Duodenal mucosa (tissue), 2 donors: ENCODE results near the gene NUP214.

Experiments
- H3K27ac ChIP-seq: one replicate; pipeline ENCODE4 v1.7.0; 2013; ENCODE audit warnings: low read depth, low read length
- H3K27me3 ChIP-seq, 2 donors: one replicate each; pipeline ENCODE4 v1.7.0; 2013; ENCODE audit warnings: low read length in 2 of 2, control low read depth in 1 of 2; ENCODE audit not compliant: insufficient read depth in 2 of 2, control insufficient read depth in 1 of 2
- H3K36me3 ChIP-seq, 2 donors: one replicate each; pipeline ENCODE4 v1.7.0; 2013; ENCODE audit warnings: low read length in 2 of 2, control low read depth in 1 of 2; ENCODE audit not compliant: insufficient read depth in 2 of 2, control insufficient read depth in 1 of 2
- H3K4me1 ChIP-seq, 2 donors: one replicate each; pipeline ENCODE4 v1.7.0; 2013; ENCODE audit warnings: low read length in 2 of 2, control low read depth in 1 of 2; ENCODE audit not compliant: insufficient read depth in 2 of 2, control insufficient read depth in 1 of 2
- H3K4me3 ChIP-seq, 2 donors: one replicate each; pipeline ENCODE4 v1.7.0; 2013; ENCODE audit warnings: low read length in 2 of 2, low read depth in 1 of 2
- H3K9ac ChIP-seq, 2 donors: one replicate each; pipeline ENCODE4 v1.7.0; 2013; ENCODE audit warnings: low read length in 2 of 2, low read depth in 1 of 2
- H3K9me3 ChIP-seq, 2 donors: one replicate each; pipeline ENCODE4 v1.7.0; 2013; ENCODE audit warnings: low read length in 2 of 2, control low read depth in 1 of 2; ENCODE audit not compliant: control insufficient read depth in 1 of 2

Gene NUP214

DNA sequence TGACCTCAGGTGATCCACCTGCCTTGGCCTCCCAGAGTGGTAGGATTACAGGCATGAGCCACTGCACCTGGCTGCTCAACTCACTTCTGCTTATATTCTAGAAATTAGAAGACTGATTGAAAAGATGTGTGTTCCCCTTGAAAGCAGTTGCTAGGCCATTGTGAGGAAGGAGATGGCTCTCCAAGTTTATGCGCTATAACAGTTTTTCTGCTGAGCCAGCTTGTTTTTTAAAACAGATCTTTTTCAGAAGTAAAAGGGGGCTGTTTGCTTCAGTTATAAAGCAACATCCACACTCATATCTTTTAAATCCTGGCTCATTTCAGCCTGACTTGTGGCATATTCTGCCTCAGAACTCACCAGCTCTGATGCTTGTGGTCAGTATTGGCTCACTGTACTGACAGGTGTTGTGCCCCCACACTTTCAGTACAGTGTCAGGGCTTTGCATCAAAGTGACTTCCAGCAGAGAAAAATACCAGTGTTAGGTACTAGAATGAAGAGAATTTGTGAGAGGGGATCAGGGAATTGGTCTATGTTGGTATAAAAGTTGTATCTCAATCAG is 49.4 kb downstream of the NUP214 start:
- Histone ChIP-seq H3K9me3 (no peaks in the 10 kb centered on the region), H3K27ac (no peak overlapping the region), H3K36me3 (peaks cover 21 to 68% of the 10 kb centered on the region in 2 donors), H3K27me3 (no peaks in the 10 kb centered on the region), H3K4me1 (peaks cover 0 to 6% of the 10 kb centered on the region in 2 donors), H3K4me3 (no peak overlapping the region), H3K9ac (no peak overlapping the region)

DNA sequence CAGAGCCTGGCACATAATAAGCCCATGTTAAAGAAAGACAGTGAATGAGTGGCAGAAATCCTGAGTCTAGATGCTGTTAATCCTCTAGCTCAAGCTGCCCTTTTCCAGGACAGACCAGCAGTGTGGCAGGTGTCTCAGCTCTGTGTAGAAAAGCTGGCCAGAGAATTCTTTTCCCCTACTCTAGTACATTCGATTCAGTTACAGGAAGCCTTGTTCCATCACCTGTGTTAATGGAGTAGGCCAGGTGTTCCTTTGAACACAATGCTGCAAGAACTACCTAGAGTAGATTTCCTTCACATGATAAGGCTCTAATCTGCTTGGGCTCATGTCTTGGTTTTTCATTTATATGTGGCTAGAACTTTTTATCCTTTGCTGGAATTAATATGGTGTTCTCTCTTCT is 52.5 kb downstream of the NUP214 start:
- no peaks in the 10 kb centered on the region for H3K9me3 ChIP-seq
- peaks cover 0 to 6% of the 10 kb centered on the region in 2 donors for H3K4me1 ChIP-seq
- H3K9ac ChIP-seq: no peak overlapping the region
- H3K4me3 ChIP-seq: no peak overlapping the region
- H3K27me3 ChIP-seq: no peaks in the 10 kb centered on the region
- H3K27ac ChIP-seq: no peak overlapping the region
- peaks cover 16 to 78% of the 10 kb centered on the region in 2 donors for H3K36me3 ChIP-seq

DNA sequence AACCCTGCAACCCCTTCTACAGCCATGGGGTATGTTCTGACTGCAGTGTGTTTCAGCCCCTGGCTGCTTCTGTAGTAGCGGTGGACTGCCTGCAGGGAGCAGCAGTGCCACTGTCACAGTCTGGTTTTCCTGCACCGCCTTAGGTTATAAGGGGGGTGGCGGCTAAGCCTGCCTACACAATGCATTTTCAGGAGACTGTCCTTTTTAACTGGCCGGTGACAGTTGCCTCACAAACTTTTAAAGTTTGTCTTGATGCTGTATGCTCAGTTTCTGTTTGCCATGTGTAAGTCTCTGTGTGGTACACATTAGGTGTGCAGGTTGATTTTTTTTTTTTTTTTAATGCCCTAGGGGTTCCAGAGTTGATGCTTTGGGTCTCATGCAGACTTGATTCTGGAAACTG is 53.0 kb downstream of the NUP214 start:
- Histone ChIP-seq H3K9ac (no peak overlapping the region), H3K27me3 (no peaks in the 10 kb centered on the region), H3K4me1 (peaks cover 0 to 6% of the 10 kb centered on the region in 2 donors), H3K4me3 (no peak overlapping the region), H3K36me3 (peaks cover 16 to 78% of the 10 kb centered on the region in 2 donors), H3K27ac (no peak overlapping the region), H3K9me3 (no peaks in the 10 kb centered on the region)

- no peak overlapping the region for H3K9ac ChIP-seq
- H3K4me1 ChIP-seq: peaks cover 0 to 6% of the 10 kb centered on the region in 2 donors
- peaks cover 16 to 73% of the 10 kb centered on the region in 2 donors for H3K36me3 ChIP-seq
- H3K4me3 ChIP-seq: no peak overlapping the region
- no peaks in the 10 kb centered on the region for H3K9me3 ChIP-seq
- H3K27me3 ChIP-seq: no peaks in the 10 kb centered on the region
- no peak overlapping the region for H3K27ac ChIP-seq
These were observed 53.5 kb downstream of the NUP214 start for GRCh38 chr9:131178926-131179325.

- Histone ChIP-seq H3K4me3 (no peak overlapping the region), H3K27me3 (no peaks in the 10 kb centered on the region), H3K36me3 (peaks cover 15 to 66% of the 10 kb centered on the region in 2 donors), H3K27ac (no peak overlapping the region), H3K9ac (no peak overlapping the region), H3K4me1 (peaks cover 0 to 6% of the 10 kb centered on the region in 2 donors), H3K9me3 (no peaks in the 10 kb centered on the region)
These were observed 54.3 kb downstream of the NUP214 start for GRCh38 chr9:131179561-131180219.

DNA sequence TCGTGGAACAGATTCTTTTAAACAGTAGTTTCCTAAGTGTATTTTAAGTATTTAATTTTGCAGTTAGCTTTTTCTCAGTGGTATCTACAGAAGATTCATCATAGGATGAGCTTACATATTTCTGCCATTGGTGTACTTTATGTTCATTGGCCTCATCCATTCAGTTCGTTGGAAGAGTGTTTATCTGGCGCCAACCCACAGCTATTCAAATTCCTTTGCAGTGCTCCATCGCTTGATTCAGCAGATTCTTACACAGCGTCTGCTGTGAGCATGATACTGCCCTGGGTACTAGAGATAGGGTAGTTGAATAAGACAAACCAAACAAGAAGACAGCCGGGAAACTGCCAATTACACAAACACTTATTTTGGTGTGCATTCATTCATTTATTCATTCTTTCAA is 55.1 kb downstream of the NUP214 start:
- Histone ChIP-seq H3K27ac (no peak overlapping the region), H3K9me3 (no peaks in the 10 kb centered on the region), H3K4me1 (peaks cover 0 to 6% of the 10 kb centered on the region in 2 donors), H3K27me3 (no peaks in the 10 kb centered on the region), H3K36me3 (peaks cover 8 to 58% of the 10 kb centered on the region in 2 donors), H3K4me3 (no peak overlapping the region), H3K9ac (no peak overlapping the region)

DNA sequence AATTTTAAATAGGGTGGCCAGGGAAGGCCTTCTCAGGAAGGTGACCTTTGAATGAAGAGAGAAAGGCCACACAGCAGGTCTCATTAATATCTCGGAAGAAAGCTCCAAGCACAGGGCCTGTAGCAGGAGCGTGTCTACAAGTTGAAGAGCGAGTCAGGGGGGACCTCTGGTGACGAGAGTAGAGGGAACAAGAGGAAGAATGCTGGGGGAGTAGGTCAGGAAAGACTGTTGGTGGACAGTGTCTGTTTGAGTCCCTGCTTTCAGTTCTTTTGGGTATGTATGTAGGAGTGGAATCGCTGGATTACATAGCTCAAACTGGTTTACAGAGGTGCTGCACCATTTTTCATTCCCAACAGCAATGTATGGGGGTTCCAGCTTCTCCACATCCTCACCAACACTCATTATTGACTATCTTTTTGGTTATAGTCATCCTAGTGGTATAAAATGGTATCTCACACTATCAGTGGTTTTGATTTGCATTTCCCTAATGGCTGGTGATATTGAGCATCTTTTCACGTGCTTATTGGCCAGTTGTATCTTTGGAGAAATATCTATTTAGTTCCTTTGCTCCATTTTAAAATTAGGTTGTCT is 55.8 kb downstream of the NUP214 start:
- H3K9me3 ChIP-seq: no peaks in the 10 kb centered on the region
- no peak overlapping the region for H3K4me3 ChIP-seq
- H3K27me3 ChIP-seq: no peaks in the 10 kb centered on the region
- H3K27ac ChIP-seq: no peak overlapping the region
- no peak overlapping the region for H3K9ac ChIP-seq
- H3K4me1 ChIP-seq: peaks cover 0 to 6% of the 10 kb centered on the region in 2 donors
- peaks cover 4 to 55% of the 10 kb centered on the region in 2 donors for H3K36me3 ChIP-seq

- Histone ChIP-seq H3K36me3 (peaks cover 14 to 57% of the 10 kb centered on the region in 2 donors), H3K9ac (no peak overlapping the region), H3K4me1 (no peaks in the 10 kb centered on the region), H3K4me3 (no peak overlapping the region), H3K9me3 (no peaks in the 10 kb centered on the region), H3K27me3 (no peaks in the 10 kb centered on the region), H3K27ac (no peak overlapping the region)
These were observed 60.5 kb downstream of the NUP214 start for GRCh38 chr9:131185924-131186323.

DNA sequence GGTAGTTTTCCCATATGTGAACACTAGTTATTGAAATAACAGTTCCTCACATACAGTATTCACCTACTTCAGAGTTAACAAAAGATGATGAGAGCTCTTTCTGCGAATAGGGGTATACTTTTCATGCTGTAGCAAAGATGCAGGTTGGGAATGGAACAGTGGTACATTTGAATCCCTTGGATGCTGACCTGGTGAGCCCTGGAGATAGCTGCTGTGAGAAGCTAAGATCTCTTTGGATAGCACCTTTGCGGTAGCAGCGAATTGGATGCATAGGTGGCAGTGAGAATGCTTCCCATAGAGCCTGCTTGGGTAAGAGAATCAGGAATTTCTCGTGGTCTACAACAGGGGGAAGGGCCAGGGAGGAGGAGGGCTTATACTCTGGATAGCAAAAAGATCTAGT is 61.2 kb downstream of the NUP214 start:
- Histone ChIP-seq H3K4me3 (no peak overlapping the region), H3K27me3 (no peaks in the 10 kb centered on the region), H3K9ac (no peak overlapping the region), H3K27ac (no peak overlapping the region), H3K9me3 (no peaks in the 10 kb centered on the region), H3K36me3 (peaks cover 14 to 53% of the 10 kb centered on the region in 2 donors), H3K4me1 (no peaks in the 10 kb centered on the region)

DNA sequence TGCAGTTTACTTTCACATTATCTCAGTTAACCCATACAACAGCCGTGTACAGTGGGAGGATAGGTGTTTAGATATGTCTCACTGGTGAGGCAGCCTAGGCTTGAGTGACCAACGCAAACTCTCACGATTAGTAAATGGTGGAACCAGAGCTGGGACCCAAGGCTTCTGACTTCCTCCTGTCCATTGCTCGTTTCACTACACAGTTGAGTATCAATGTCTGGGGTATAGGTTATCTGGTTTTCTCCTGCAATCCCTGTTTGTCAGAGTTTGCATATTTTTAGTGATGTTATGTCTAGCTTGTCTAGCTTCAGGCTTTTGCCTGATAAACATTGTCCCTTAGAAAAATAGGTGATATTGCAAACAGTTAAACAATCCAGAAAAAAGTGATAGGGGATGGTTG is 62.6 kb downstream of the NUP214 start:
- no peak overlapping the region for H3K4me3 ChIP-seq
- H3K27me3 ChIP-seq: no peaks in the 10 kb centered on the region
- H3K27ac ChIP-seq: no peak overlapping the region
- H3K9me3 ChIP-seq: no peaks in the 10 kb centered on the region
- H3K9ac ChIP-seq: no peak overlapping the region
- no peaks in the 10 kb centered on the region for H3K4me1 ChIP-seq
- peaks cover 14 to 55% of the 10 kb centered on the region in 2 donors for H3K36me3 ChIP-seq
